ENCODE results near the gene UPF2. TPM values are rescaled to one million over a fixed set of nuclear protein-coding genes. Genes with fewer than 3 reads are reported as not detected.

The UPF2 gene
- total and polyA plus RNA-seq, 2 of the 4 experiments (the other 2 are of a cell fraction): 9.2 to 14.3 TPM

- intact Hi-C loops (cut with micrococcal nuclease): no loop called here
- ChIA-PET CTCF (no interaction called here), POLR2A (ENCODE audit: unreplicated experiment) (no interaction called here)
- no peaks in the 10 kb centered on the region for H3K9me3 ChIP-seq (ENCODE audit: control insufficient read depth, insufficient read depth, low read length)
- dilution Hi-C loops (cut with HindIII; ENCODE audit: low sequenced_read_pairs, unreplicated experiment): no loop called here
- no peak overlapping the region for H2BK5ac ChIP-seq (ENCODE audit: low read depth, low read length, poor library complexity, severe bottlenecking)
- no peak overlapping the region for H3K4me3 ChIP-seq (ENCODE audit: insufficient read depth, low read depth, low read length)
- H4K91ac ChIP-seq (ENCODE audit: insufficient read depth, low read depth, low read length): no peak overlapping the region
- H2AK9ac ChIP-seq (replicated peaks; ENCODE audit: low read depth, low read length, poor library complexity): peak overlapping the region; percentile 55
- no peak overlapping the region for H3K4ac ChIP-seq (ENCODE audit: low read depth, low read length)
- H2BK15ac ChIP-seq (ENCODE audit: low read depth, low read length): no peak overlapping the region
- peaks cover 3% of the 10 kb centered on the region; the same call in 1 of the 2 replicates for H3K4me1 ChIP-seq (ENCODE audit: control insufficient read depth, insufficient read depth, low read length)
- ATAC-seq (ENCODE audit: low read depth): no peak
- H2AK5ac ChIP-seq (ENCODE audit: low read depth, low read length): no peak overlapping the region
- no peak overlapping the region for H3K14ac ChIP-seq (replicated peaks; ENCODE audit: low read depth, low read length)
- H2BK120ac ChIP-seq (ENCODE audit: low read depth, low read length): no peak overlapping the region
- H3K36me3 ChIP-seq (ENCODE audit: control insufficient read depth, insufficient read depth, low read length): no peaks in the 10 kb centered on the region
- no peak overlapping the region for H2BK20ac ChIP-seq (ENCODE audit: low read depth, low read length)
- no peak for TF ChIP-seq MAFK (IDR thresholded peaks at IDR 0.05; ENCODE audit: low read depth, low read length)
- TF ChIP-seq MAZ (IDR thresholded peaks at IDR 0.05; ENCODE audit: borderline replicate concordance, low read depth, low read length): no peak
- no peak for TF ChIP-seq CTCF (conservative IDR thresholded peaks at IDR 0.05; ENCODE audit: low read depth, low read length)
- no peak for TF ChIP-seq RAD21 (IDR thresholded peaks at IDR 0.05; ENCODE audit: low read length)
- no peak for TF ChIP-seq POLR2A (IDR thresholded peaks at IDR 0.05; ENCODE audit: low read depth, low read length)
- no peak for TF ChIP-seq MXI1 (IDR thresholded peaks at IDR 0.05; ENCODE audit: borderline replicate concordance, low read depth, low read length)
- TF ChIP-seq FOS (IDR thresholded peaks at IDR 0.05; ENCODE audit: low read depth, low read length): no peak
- no peak for TF ChIP-seq BHLHE40 (IDR thresholded peaks at IDR 0.05; ENCODE audit: low read depth, low read length)
- no peak for TF ChIP-seq CEBPB (IDR thresholded peaks at IDR 0.05; ENCODE audit: low read depth, low read length)
- no peak for TF ChIP-seq USF2 (IDR thresholded peaks at IDR 0.05; ENCODE audit: low read depth, low read length)
- TF ChIP-seq RFX5 (IDR thresholded peaks at IDR 0.05; ENCODE audit: low read depth, low read length): no peak
- no peak for TF ChIP-seq SMC3 (IDR thresholded peaks at IDR 0.05; ENCODE audit: low read depth, low read length)
- no peak for TF ChIP-seq CHD1 (IDR thresholded peaks at IDR 0.05; ENCODE audit: low read depth, low read length)
- H2AFZ ChIP-seq (replicated peaks; ENCODE audit: low read length, poor library complexity): no peak overlapping the region
- no peak for DNase-seq
- no peaks in the 10 kb centered on the region for H3K79me1 ChIP-seq (ENCODE audit: low read depth in 1 of 2, low read length in 2 of 2)
- H4K8ac ChIP-seq (ENCODE audit: low read depth in 2 of 2, low read length in 2 of 2): no peak overlapping the region
- no peak overlapping the region for H3K4me2 ChIP-seq (ENCODE audit: low read depth, low read length)
- BruUV-seq (replicated peaks): no TSS peak
- H3K9ac ChIP-seq (ENCODE audit: low read depth, low read length): no peak overlapping the region
- no peak overlapping the region for H3K23ac ChIP-seq (ENCODE audit: low read depth, low read length)
- H4K5ac ChIP-seq (ENCODE audit: low read depth, low read length): no peak overlapping the region
- H3K27me3 ChIP-seq (ENCODE audit: control insufficient read depth, insufficient read depth, low read length): no peaks in the 10 kb centered on the region
- H3K18ac ChIP-seq (ENCODE audit: low read depth, low read length): no peak overlapping the region
- WGBS, 2 experiments (ENCODE audit: extremely low coverage in 2 of 2, insufficient read length in 1 of 2): 70% methylated on average over 2 of the region's 11 CpGs; no CpG with 5 or more reads in 1 of the 2 experiments
- no peaks in the 10 kb centered on the region for H4K20me1 ChIP-seq (ENCODE audit: insufficient read depth, low read length)
- peaks cover 8% of the 10 kb centered on the region; the same call in 1 of the 2 replicates for H3K9me1 ChIP-seq (ENCODE audit: insufficient read depth, low read length)
- H3K27ac ChIP-seq (ENCODE audit: insufficient read depth, low read length): no peak overlapping the region
- in situ Hi-C loops (cut with MboI; ENCODE audit: low sequenced_read_pairs): no loop called here
- no peak overlapping the region for H3K56ac ChIP-seq (ENCODE audit: extremely low read depth, insufficient read depth, low read length)
Observed at GRCh38 chr10:11895108-11895466, 147.5 kb downstream of the UPF2 start.
